Measurements from ENCODE around the gene SIK3.
A peak's percentile ranks its signal among the peaks of the same experiment; 100 is the strongest.

The SIK3 gene

DNA sequence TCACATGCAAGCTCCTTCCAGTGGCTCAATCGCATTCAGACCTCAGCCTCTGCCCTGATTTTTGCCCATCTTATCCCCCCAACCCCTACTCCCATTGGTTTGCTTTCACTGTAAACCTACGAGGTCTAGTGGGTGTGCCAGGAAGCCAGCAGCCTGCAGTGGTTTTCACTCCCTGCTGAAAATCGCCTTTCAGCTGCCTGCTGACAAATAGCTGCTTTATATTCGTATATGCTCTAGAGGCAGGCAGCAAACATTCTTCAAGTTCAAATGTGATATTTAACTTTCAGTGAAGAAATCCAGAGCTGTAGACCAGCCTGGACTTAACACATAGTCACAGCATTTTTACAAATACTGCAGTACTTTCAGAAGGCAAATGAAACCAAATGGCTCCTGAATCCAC lies 168.1 kb downstream of the SIK3 start:
- peak; percentile 64 for DNase-seq (ENCODE audit: low spot score)

DNA sequence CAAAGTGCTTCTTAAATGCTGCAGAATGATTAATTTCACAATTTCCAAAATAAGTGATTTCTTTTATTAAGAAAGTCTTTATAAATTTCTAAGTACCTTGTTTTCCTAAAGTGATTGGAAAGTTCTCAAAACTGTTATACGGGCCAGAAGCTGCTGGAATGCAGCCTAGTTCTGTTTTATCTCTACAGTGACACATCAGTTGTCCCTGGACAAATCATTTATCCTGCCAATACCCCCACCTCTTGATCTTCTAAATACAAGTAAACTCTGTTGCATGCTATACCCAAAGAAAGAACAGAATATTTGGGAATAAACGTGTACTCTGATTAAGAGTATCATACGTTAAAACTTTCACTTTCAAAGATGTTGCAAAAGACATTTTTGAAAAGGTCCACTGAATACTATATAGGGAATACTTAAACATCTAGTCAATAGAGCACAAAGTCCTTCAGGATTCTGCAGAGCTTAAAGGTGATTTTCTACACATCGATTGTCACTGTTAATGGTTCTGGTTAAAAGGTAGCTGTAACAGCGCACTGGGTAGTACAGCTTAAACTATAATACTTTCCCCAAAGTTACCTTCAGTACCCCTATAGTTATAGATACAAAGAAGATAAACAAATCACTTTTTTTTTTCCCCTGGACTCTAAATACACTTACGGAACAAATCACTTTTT lies 168.7 kb downstream of the SIK3 start:
- no peak for DNase-seq (ENCODE audit: low spot score)

DNA sequence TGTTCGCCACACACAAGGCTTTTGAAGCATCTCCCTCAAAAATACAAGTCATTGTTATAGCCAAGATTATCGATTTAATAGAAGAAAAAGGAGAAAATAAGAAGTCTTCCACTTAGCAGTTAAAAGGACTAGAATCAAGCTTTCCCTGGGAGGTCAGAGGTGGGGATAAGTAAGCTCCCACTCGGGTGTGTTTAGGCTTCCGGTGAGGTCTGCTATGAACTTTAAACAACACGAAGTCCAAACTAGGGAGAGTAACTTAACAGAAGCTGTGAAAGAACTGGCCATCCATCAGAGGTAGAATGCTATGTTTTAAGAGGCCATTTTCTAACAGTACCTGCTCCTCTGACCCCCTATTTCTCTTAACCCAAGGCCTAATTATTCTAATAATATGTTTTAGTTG lies 169.4 kb downstream of the SIK3 start:
- no peak for DNase-seq (ENCODE audit: low spot score)

DNA sequence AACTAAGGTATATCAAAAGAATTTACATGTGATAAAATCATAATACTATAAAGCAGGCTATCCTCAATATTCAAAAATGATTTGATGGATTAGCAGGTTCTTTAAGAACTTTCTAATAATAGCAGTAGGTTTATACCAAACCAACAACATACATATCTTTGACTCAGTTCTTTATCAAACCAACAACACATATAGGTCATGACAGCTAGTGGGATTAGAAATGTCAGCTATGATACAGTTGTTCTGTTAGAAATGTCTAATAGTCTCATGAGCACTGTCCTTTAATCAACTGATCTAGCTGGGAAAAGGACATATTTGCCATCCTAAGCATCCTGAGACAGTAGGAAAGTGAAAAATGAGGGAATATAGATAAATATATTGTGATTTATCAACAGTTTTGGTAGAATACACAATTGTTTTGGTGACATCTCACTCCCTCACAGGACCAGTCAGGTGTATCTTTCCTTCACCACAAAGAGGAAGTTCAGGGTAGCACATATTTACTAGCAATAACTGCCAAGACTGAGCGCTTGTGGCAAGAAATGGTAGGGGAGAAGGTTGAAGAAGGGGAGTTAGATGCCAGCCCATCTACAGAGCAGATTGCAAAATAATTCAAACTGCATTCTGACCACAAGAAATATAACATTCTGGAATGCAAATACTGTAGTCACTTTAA lies 170.0 kb downstream of the SIK3 start:
- DNase-seq (ENCODE audit: low spot score) = peak; percentile 46

DNA sequence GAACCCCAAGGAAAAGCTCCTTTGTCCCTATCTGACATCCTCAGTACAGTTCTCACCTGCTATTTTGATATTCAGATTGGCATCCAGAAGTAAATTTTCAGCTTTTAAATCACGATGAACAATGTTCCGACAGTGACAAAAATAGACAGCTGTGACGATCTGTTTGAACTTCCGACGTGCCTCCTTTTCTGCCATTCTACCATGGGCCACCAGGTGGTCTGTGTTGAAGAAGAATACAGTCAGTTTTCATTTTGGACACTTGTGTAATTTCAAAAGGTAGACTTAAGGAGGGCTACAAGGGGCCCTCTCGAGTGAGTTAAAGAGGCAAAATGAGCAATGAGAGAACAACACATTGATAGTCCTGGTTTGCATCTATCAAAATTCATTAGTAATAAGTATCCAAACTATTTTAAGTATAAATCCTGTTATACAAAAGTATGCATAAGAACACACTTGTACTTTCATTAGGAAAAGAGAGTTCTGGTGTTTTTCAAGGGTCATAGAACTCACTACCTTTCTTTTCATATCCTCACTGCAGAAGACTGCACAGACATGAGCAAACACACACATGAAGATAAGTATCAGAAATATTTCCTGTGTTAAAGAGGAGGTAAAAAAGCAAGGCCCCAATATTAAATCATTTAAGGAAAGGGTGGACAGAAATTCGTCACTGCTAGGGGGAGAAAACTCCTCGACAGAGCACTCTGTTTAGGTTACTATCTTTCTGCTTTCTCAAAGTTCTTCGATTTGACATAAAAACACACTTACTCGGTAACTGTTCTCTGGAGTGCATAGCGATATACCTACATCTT lies 170.9 kb downstream of the SIK3 start:
- DNase-seq (ENCODE audit: low spot score) = peak; percentile 43

DNA sequence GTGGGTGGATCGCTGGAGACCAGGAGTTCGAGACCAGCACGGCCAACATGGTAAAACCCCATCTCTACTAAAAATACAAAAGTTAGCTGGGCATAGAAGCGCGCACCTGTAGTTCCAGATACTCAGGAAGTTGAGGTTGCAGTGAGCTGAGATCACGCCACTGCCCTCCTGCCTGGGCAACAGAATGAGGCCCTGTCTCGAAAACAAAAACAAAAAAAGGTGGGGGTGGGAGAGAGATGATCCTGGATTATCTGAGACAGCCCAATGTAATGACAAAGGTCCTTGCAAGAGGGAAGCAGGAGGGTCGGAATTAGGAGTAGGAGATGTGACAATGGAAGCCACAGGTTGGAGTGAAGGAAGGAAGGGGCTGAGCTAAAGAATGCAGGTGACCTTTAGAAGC lies 173.2 kb downstream of the SIK3 start:
- DNase-seq (ENCODE audit: low spot score) = peak; percentile 25

DNA sequence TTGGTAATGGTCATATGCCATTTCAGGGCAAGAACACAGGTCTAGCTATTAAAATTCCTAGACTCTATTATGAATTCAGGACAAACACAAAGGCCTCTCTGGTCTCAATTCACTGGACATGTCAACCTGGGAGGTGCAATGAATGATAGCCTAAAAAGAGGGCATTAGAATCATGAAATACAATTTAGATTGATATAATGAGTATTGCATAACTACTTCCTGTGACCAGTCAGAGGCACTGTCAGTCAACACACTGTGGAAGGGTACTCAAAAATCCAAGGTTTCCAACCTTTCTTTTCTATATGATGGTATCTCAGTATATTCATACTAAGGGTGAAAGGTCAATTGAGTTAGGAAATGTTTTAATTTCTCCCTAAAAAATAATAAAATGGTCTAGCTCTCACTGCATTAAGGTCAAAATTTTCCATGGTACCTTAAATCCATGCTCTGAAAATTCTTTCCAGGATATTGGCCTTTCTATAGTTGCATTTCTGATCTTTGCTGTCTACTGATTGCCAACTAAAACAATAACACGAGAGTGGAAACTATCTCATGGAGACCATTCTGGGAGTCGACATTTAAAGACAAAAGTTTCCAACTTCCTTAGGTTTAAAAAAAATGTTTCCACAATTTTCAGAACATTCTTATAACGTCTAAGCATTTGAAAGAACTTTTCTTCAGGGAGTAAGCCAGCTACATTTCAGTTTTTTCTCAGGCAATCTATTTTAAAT lies 179.1 kb downstream of the SIK3 start:
- no peak for DNase-seq (ENCODE audit: low spot score)

DNA sequence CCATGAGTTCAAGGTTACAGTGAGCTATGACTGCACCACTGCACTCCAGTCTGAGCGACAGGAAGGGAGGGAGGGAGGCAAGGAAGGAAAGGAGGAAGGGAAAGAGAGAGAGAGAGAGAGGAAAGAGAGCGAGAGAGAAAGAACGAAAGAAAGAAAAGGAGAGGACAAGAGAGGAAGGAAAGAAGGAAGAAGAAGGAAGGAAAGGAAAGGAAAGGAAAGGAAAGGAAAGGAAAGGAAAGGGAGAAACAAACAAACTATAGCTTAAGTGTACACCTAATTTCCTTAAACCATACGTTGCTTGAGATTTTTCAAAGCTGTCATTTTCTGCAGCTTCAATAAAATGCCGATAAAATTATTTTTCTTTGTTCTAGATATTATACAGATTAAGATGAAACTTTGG lies 180.6 kb downstream of the SIK3 start:
- DNase-seq (ENCODE audit: low spot score) = no peak

DNA sequence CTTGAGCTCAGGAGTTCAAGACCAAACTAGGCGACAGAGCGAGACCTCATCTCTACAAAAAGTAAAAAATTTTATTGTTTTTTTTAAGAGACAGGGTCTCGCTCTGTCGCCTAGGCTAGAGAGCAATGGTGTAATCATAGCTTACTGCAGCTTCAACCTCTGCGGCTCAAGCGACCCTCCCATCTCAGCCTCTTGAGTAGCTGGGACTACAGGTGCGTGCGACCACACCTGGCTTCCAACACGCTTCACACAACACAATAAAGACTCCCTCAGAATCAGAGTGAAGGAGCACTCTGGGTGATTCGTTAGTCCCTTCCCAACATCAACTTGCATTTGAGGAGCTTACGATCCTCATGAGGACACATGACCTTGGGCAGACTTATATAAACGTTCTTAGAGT lies 181.3 kb downstream of the SIK3 start:
- no peak for DNase-seq (ENCODE audit: low spot score)

DNA sequence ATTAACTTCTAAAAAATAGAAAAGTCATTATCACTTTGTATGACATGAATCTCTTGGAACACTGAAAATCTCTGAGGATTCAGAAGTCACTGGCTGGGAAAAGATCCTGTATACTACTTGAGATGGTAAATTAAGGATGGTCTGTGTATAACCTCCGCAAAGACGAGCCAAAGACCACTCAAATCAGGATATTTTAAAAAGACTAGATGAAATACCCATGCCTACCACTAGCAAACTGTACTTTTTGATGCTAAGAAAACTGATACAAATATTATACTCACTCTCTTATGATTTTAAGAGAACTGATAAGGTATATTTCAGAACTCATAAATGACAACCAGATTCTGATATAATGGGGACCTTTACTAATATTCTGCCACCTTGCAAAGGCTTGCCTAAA lies 182.2 kb downstream of the SIK3 start:
- DNase-seq (ENCODE audit: low spot score) = no peak

DNA sequence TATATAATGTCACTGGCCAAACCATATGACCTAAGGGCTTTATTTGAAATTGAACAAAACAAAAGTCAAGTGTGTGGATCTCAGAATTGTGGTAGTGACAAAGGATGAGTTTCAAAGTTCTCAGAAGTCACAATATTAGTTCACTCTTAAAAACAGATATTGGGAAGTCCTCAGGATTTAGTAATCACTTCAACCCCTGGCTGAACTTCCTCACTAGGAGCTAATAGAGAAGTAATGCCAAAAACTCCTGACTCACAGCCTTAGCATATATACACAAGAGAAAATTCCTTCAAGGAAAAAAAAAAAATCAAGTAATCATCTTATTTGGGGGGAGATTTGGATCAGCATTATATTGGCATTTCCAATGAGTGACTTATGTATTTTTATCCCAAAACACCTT lies 185.2 kb downstream of the SIK3 start:
- no peak for DNase-seq (ENCODE audit: low spot score)

DNA sequence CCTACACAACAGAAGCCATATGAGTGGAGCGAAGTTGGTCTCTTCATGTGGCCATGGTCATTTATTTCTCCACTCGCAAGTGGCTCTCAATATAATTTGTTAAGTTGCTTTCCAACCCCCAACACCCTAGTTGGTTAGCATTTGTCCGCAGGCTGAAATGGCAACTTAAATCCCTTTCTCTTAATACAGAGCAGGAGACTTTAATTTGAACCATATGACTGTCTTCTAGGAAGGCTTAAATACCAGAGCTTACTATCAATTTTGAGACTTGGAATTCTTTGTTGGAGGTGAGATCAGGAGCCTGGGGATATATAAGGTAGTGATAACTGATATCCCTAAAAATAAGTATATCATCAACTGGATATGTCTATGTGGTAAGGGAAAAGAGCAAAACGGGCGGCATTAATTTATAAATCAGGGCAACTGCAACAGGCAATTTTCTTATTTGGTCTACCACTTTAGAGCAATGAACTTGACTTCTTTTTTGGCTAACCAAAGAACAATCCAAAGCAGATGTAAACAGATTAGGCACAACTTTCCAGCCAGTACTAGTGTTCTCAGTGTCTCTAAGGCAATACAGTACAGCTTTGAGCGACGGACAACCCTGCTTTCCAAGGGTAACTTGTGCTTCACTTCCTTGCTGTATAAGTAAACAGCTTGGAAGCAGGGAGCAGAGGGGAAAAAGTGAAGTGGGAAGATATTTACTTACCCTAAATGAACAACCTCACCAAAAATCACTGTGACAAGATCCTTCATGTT lies 186.1 kb downstream of the SIK3 start:
- DNase-seq (ENCODE audit: low spot score) = no peak

DNA sequence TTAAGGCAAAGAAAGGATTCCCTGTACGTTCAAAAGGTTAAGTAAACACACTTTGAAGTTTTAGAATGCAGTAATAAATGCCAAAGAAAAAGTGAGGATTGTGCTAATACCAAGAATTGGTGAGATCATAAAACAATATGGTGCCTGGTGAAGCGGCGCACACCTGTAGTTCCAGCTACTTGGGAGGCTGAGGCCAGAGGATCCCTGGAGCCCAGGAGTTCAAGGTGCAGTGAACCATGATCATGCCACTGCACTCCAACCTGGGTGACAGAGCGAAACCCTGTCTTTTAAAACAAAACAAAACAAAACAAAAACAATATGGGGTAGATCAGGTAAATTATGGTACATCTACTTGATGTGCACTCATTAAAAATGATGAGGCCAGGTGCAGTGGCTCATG lies 187.4 kb downstream of the SIK3 start:
- no peak for DNase-seq (ENCODE audit: low spot score)

DNA sequence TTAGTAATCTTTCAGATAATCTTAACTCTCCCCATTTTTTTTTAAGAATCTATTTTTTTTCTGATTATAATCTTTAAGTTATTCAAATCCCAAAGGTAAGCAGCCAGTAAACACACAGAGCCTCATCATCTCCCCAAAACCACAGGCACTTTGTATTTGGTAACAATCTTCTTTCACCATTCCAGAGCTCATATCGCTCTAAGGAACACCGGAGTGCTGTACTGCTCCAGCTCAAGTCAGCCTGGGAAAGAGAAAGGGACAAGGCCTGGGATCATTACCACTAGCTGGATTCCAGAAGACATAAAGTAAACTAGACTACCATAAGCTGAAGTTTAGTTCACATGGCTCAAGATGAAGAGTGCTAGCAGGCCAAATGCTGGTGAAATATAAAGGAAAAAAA lies 187.8 kb downstream of the SIK3 start:
- no peak for DNase-seq (ENCODE audit: low spot score)

DNA sequence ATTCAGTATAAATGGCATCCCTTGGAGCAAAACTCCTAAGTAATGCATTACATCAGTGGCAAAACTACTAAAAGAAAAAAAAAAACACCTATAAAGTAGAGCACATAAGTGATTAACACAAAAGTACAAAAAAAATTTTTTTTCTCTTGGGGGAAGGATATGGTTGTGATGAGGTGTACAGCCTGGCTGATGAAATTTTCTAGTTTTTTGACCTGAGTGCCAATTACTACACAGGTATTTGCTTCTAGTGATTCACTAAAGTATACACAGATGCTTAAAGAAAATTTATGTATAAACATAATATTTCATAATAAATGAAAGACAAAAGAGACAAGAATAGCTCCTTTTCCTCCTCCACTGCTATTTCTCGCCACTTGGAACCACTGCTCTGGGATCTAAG lies 189.0 kb downstream of the SIK3 start:
- no peak for DNase-seq (ENCODE audit: low spot score)

DNA sequence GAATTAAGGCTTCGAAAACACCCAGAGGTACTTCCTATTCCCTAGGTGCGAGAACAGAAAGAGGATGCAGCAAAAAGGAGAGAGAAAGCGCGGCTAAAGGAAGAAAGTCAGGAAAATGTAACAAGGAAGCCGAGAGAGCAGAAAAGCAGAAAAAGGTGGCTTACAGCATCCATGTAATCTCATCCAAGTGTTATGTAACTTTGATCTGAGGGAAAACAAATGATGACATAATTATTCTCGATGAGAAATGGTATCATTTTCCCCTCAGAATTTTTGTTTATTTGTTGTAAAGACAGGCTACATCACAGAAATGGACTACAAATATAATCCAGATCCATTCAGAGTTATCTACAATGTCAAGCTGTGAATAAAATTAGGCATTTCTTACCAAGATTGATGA lies 191.7 kb downstream of the SIK3 start:
- DNase-seq (ENCODE audit: low spot score) = no peak

DNA sequence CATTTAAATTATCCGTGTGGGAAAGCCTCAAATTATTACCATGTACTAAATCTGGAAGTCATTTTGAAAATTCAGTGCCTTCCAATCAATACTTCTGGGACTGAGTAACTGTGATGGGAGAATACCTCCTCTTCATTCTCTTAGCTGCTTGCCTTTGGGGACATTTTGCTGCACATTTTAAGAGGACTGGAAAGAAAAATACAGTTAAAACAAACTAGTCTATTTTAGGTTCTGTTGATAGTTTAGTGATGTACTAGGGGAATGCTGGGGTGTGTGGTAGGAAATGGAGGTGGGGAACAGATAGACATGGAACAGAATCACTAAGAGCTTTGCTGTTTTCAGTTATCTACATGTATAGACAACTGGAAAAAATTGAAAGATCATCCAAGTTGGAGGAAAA lies 195.1 kb downstream of the SIK3 start:
- DNase-seq (ENCODE audit: low spot score) = no peak

DNA sequence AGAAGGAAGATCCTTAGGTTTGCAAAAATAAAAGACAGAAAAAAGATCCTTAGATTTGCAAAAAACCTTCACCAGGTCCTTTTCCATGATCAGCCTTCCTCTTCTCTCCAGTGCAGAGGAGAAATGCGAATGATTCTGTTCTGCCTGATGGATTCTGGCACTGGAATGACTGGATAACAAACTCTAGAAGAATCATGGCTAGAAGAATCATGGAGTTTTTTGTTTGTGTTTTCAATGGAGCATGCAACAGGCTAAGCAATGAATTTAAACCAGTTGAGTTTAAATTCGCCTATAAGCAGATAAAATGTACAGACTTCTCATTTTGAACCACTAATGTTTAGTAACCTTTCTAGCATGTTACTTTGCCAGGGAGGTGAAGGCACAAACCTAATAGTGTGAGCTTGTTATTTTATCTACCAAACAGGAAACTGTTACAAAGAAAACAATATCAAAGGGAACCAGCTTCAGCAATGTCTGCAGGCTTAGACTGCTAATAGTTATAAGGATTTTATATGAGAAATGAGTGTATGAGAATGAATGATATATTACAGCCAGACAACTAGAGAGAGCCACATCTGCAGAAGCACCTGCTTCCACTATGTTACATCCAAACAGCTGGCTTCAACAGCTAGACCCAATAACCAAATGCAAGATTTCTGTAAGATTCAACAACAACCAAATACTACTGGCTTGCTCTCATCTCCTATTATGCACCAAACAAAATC lies 196.1 kb downstream of the SIK3 start:
- no peak for DNase-seq (ENCODE audit: low spot score)

DNA sequence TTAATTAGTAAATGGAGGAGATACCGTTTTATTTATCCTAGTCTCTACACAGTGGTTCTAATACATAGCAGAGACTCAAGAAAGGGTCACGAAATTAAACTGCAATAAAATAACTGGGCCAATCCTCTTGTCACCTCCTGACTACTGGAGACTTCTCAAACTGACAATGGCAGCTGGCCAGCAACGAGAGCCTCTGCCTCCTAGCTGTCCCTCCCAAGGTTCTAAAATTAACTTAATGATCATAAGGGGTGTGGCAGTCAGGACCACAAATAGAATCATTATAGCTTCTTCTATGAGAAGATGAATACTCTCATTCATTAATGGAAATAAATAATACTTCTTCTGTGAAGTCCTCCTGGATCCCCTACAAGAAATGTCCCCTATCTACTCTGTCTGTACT lies 197.0 kb downstream of the SIK3 start:
- no peak for DNase-seq (ENCODE audit: low spot score)

DNA sequence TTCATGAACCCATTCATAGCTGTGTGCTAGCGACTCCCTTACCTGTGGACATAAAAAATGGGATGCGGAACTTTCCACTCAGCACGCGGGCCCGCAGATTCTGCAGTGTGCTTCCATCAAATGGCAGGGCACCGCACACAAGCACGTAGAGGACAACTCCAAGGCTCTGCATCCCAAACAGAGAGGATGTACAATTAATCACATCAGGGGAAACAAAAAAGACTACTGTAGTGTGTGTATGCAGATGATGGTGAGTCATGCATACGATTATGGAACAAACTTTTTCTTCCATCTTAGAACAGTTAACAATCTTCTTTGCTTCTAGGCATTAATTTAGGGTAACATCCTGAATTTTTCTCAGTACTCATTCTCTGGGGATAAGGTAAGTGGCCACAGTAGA lies 202.0 kb downstream of the SIK3 start:
- no peak for DNase-seq (ENCODE audit: low spot score)
